Mammary epithelial cell (primary cell): ENCODE data around the gene SLC22A7.

ENCODE experiments used
- EZH2 ChIP-seq: IDR thresholded peaks from 2 replicates; pipeline ENCODE4 v1.6.1; 2012; ENCODE audit warnings: low read length, inconsistent platforms, borderline replicate concordance
- TF ChIP-seq, protein P1 (sequence below), 2 donors: IDR thresholded peaks in 1 of 2; conservative IDR thresholded peaks in 1 of 2; 2 replicates each; pipeline ENCODE4 v1.5.1; 2011 to 2012; ENCODE audit warnings: inconsistent platforms in 2 of 2, low read length in 2 of 2, mild to moderate bottlenecking in 2 of 2, control low read depth in 1 of 2, low read depth in 1 of 2; ENCODE audit not compliant: insufficient read depth in 1 of 2; ENCODE audit errors: extremely low read depth in 1 of 2

- TF ChIP-seq, protein P1, sequence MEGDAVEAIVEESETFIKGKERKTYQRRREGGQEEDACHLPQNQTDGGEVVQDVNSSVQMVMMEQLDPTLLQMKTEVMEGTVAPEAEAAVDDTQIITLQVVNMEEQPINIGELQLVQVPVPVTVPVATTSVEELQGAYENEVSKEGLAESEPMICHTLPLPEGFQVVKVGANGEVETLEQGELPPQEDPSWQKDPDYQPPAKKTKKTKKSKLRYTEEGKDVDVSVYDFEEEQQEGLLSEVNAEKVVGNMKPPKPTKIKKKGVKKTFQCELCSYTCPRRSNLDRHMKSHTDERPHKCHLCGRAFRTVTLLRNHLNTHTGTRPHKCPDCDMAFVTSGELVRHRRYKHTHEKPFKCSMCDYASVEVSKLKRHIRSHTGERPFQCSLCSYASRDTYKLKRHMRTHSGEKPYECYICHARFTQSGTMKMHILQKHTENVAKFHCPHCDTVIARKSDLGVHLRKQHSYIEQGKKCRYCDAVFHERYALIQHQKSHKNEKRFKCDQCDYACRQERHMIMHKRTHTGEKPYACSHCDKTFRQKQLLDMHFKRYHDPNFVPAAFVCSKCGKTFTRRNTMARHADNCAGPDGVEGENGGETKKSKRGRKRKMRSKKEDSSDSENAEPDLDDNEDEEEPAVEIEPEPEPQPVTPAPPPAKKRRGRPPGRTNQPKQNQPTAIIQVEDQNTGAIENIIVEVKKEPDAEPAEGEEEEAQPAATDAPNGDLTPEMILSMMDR (conservative IDR thresholded peaks at IDR 0.05 in 1 of 2, IDR thresholded peaks at IDR 0.05 in 1 of 2; ENCODE audit: extremely low read depth in 1 of 2, insufficient read depth in 1 of 2, low read depth in 1 of 2, low read length in 2 of 2): no peak
- no peak for TF ChIP-seq EZH2
Observed at GRCh38 chr6:43304882-43305281, 6.8 kb downstream of the SLC22A7 start.
